ENCODE data around the gene MYLK3. TPM values are rescaled to one million over a fixed set of nuclear protein-coding genes. Genes with fewer than 3 reads are reported as not detected.

The MYLK3 gene
- polyA plus RNA-seq, 10 donors, result 4.6 to 17.9 (median 10.1) TPM

GRCh38 chr16:46728806-46729205, 19.3 kb downstream of the MYLK3 start:
- DNase-seq, result no peak

DNA sequence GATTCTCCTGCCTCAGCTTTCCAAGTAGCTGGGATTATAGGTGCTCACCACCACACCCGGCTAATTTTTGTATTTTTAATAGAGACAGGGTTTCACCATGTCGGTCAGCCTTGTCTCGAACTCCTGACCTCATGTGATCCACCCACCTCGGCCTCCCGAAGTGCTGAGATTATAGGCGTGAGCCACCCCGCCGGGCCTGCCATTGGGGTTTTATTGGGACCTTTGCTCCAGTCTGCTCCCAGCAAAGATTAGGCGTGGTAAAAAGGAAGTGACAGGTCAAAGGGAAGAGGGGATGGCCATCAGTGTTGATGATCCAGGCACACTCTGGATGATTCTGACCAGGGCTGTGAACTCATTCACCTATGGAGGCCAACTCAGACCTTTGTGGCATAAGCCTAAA, 20.5 kb downstream of the MYLK3 start:
- DNase-seq, result no peak

GRCh38 chr16:46727184-46727583, 21.0 kb downstream of the MYLK3 start:
- DNase-seq, result no peak

GRCh38 chr16:46721885-46722284, 26.3 kb downstream of the MYLK3 start:
- peak in 1 of 3 donors; percentile 7 for DNase-seq

GRCh38 chr16:46720619-46721018, 27.5 kb downstream of the MYLK3 start:
- DNase-seq, result no peak

- no peak for DNase-seq
Measured at GRCh38 chr16:46719528-46719927, 28.6 kb downstream of the MYLK3 start.

DNA sequence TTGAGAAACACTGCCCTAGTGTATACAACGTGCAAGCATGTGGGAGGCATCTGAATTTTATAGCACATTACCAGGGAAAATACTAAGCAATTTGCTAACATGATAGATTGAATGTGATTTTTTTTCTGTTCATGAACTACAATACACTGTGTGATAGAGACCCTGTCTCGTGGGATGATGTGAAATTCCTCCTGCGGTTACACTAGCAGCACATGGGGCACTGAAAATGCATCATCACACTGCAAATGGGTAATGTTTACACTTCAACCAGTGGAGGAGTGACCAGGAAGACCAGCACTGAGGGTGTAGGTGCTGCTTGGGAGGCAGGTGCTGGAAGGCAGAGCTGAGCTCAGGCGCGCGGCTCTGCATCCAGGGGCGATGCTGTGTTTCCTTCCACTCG, 29.9 kb downstream of the MYLK3 start:
- DNase-seq, result no peak

GRCh38 chr16:46717692-46718091, 30.5 kb downstream of the MYLK3 start:
- no peak for DNase-seq

GRCh38 chr16:46715769-46716305, 32.3 kb downstream of the MYLK3 start:
- no peak for DNase-seq

DNA sequence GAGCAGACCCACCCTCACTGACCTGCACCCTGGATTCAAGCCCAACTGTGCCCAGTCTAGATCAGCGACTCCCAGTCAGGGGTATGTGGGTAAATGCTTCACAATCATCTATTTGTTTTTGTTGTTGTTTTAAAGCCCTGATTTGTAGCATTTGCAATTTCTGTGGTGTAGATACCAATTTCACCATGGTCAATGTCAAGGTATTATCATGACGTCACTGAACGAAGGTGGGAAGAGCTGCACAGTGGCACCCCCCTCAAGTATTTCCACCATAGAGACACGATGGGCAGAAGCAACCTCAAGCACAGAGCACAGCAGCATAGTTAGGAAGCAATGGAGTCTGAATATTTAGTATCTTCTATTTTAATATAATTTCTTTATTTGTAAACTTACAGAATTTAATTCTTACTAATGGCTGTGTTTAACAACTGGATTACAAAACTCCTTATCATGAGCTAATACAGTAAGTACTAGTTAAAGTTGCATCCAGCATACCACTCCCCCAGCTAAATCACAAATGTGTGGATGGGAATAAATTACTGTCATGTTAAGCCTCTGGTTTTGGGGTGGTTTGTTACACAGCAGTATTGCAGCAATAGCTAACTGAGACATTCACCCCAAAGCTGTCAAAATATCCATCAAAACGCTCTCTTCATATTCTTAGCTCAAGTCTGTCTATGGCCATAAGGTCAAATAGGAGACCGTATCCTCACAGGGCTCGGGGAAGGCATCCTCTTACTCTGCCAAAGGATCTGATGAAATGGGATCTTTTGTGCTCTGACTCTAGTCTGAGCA, 33.1 kb downstream of the MYLK3 start:
- DNase-seq, result no peak

GRCh38 chr16:46713634-46714033, 34.5 kb downstream of the MYLK3 start:
- no peak for DNase-seq

GRCh38 chr16:46712911-46713310, 35.2 kb downstream of the MYLK3 start:
- no peak for DNase-seq

DNA sequence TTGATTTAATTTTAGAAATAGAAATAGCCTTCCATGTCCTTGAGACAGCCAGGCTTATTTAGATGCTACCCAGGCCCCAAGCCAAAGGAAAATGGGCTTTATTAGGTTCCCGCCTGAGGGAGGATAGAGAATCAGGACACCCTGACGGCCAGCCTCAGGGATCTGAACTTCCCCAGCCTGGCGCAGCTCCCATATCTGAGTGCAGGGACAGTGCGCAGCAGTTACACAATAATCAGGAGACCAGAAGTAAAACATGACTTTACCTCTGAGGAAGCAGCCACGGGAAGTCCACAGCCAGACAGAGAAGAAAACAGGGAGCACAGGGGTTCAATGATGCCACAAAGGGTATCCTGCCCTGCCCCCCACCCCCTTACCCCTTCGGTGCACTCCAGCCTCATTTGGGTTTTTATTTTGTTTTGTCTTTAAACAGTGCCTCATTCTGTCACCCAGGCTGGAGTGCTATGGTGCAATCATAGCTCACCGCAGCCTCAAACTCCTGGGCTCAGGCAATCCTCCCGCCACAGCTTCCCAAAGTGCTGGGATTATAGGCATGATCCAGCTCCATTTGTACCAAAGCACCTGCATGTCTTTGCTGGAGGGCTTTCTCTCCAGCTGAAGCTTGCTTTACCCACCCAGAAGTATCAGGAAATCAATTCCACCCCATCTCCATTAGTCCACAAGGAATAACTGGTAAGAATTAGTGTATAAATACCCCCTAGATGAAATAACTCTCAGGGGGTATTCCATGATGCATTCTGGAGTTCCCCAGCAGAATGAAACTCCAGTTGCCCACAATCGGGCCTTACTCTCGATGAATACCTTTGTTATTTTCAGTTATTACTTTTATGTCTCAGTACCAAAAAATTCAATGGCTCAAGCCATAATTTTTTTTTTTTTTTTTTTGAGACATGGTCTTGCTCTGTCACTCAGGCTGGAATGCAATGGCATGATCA, 36.8 kb downstream of the MYLK3 start:
- DNase-seq, result no peak

- DNase-seq, result no peak
Measured at GRCh38 chr16:46709469-46710005, 38.6 kb downstream of the MYLK3 start.

- DNase-seq, result no peak
Measured at GRCh38 chr16:46706642-46707041, 41.5 kb downstream of the MYLK3 start.

DNA sequence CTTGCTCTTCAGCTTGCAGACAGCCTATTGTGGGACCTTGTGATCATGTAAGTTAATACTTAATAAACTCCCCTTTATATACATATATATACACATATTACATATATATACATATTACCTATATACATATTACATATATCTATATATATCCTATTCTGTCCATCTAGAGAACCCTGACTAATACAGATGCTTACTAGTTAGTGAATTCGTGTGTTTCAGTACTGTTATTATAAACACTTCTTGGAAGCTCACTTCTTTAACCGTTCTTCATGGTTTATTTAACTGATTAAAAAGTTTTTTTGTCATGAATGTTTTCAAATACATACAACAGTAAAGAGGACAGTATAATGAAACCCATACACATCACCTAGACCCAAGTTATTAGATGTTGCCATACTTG, 46.1 kb downstream of the MYLK3 start:
- DNase-seq, result no peak

DNA sequence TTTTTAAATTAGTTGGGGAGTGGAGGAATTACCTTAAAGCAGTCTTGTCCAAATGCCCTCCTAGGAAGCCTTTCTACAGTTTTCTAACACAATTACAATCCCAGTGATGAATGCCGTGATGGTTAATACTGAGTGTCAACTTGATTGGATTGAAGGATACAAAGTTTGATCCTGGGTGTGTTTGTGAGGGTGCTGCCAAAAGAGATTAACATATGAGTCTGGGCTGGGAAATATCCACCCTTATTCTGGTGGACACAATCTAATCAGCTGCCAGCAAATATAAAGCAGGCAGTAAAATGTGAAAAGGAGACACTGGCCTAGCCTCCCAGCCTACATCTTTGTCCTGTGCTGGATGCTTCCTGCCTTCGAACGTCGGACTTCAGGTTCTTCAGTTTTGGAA, 46.5 kb downstream of the MYLK3 start:
- DNase-seq, result no peak

DNA sequence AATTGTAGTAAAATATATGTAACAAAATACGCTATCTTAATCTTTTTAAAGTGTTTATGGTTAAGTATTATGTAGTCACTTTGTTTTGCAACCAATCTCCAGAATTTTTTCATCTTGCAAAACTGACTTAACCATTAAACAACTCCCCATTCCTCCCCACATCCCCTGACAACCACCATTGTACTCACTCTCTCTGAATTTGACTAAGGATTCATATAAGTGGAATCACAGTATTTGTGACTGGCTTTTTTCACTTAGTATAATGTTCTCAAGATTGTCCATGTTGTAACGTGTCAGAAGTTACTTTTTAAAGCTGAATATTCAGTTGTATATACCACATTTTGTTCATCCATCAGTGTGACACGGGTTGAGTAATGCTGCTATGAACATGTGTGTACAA, 48.1 kb downstream of the MYLK3 start:
- no peak for DNase-seq

- DNase-seq, result no peak
Measured at GRCh38 chr16:46696957-46697356, 51.2 kb downstream of the MYLK3 start.

GRCh38 chr16:46695937-46696336, 52.2 kb downstream of the MYLK3 start:
- DNase-seq, result no peak

GRCh38 chr16:46693598-46693997, 54.5 kb downstream of the MYLK3 start:
- DNase-seq, result no peak

GRCh38 chr16:46691726-46692125, 56.4 kb downstream of the MYLK3 start:
- no peak for DNase-seq

Data from muscle of back (tissue), 11 donors.